IPS-NIHi7 (cell line): Measurements from ENCODE around the gene MAD1L1.
"Not testable (repeated sequence)": the region's sequence is repeated elsewhere in the genome, so short reads cannot be mapped to it uniquely, and the experiment has no call there.

Experiments
- DNase-seq: peaks from one replicate; pipeline ENCODE4 v3.0.0; 2012; ENCODE audit warnings: mixed read lengths; ENCODE audit errors: extremely low spot score

MAD1L1 gene

GRCh38 chr7:2045559-2046405, 187.0 kb downstream of the MAD1L1 start:
- DNase-seq: no peak

GRCh38 chr7:2044883-2045471, 187.8 kb downstream of the MAD1L1 start:
- DNase-seq: no peak

- no peak for DNase-seq
These were observed 188.3 kb downstream of the MAD1L1 start for GRCh38 chr7:2044311-2044882.

- no peak for DNase-seq
These were observed 189.3 kb downstream of the MAD1L1 start for GRCh38 chr7:2043316-2044039.

GRCh38 chr7:2042650-2043049, 190.1 kb downstream of the MAD1L1 start:
- DNase-seq: no peak

- DNase-seq: no peak
These were observed 191.0 kb downstream of the MAD1L1 start for GRCh38 chr7:2041496-2042367.

- no peak for DNase-seq
These were observed 191.9 kb downstream of the MAD1L1 start for GRCh38 chr7:2040893-2041270.

GRCh38 chr7:2040201-2040892, 192.4 kb downstream of the MAD1L1 start:
- DNase-seq: no peak

- DNase-seq: no peak
These were observed 193.6 kb downstream of the MAD1L1 start for GRCh38 chr7:2038931-2039728.

- DNase-seq: no peak
These were observed 194.8 kb downstream of the MAD1L1 start for GRCh38 chr7:2037808-2038522.

GRCh38 chr7:2037301-2037807, 195.4 kb downstream of the MAD1L1 start:
- DNase-seq: no peak

- DNase-seq: no peak
These were observed 196.0 kb downstream of the MAD1L1 start for GRCh38 chr7:2036786-2037185.

- not testable (repeated sequence) for DNase-seq
These were observed 196.5 kb downstream of the MAD1L1 start for GRCh38 chr7:2036201-2036600.

GRCh38 chr7:2034291-2035201, 198.2 kb downstream of the MAD1L1 start:
- no peak for DNase-seq

GRCh38 chr7:2033586-2034135, 199.1 kb downstream of the MAD1L1 start:
- no peak for DNase-seq

GRCh38 chr7:2032876-2033407, 199.8 kb downstream of the MAD1L1 start:
- DNase-seq: no peak
